Muscle layer of colon (tissue), 2 donors: ENCODE measurements around the gene NUDT16L1.

Experiments
- H3K27ac ChIP-seq: one replicate; pipeline ENCODE4 v1.7.0; 2013; ENCODE audit warnings: low read depth, mild to moderate bottlenecking, low read length, moderate library complexity
- H3K27me3 ChIP-seq, 2 donors: one replicate each; pipeline ENCODE4 v1.7.0; 2013; ENCODE audit warnings: low read length in 2 of 2, mild to moderate bottlenecking in 2 of 2; ENCODE audit not compliant: insufficient read depth in 2 of 2, control insufficient read depth in 1 of 2
- H3K36me3 ChIP-seq: one replicate; pipeline ENCODE4 v1.7.0; 2013; ENCODE audit warnings: mild to moderate bottlenecking, low read length; ENCODE audit not compliant: insufficient read depth
- H3K4me1 ChIP-seq: one replicate; pipeline ENCODE4 v1.7.0; 2013; ENCODE audit warnings: mild to moderate bottlenecking, low read length; ENCODE audit not compliant: insufficient read depth
- H3K4me3 ChIP-seq, 2 donors: one replicate each; pipeline ENCODE4 v1.7.0; 2013; ENCODE audit warnings: low read length in 2 of 2, low read depth in 1 of 2, mild to moderate bottlenecking in 1 of 2, moderate library complexity in 1 of 2
- H3K9ac ChIP-seq: one replicate; pipeline ENCODE4 v1.7.0; 2013; ENCODE audit warnings: low read length
- H3K9me3 ChIP-seq: one replicate; pipeline ENCODE4 v1.7.0; 2013; ENCODE audit warnings: mild to moderate bottlenecking, low read length
- donor health status: abdominal sarcoma.
- donor health status: Adenocarcinoma of cecum.

Gene NUDT16L1

GRCh38 chr16:4655801-4656200, 37.6 kb upstream of the NUDT16L1 start:
- H3K4me3 ChIP-seq, result no peak overlapping the region
- H3K27ac ChIP-seq, result no peak overlapping the region
- no peaks in the 10 kb centered on the region for H3K27me3 ChIP-seq
- no peaks in the 10 kb centered on the region for H3K4me1 ChIP-seq
- H3K36me3 ChIP-seq, result peaks cover 55% of the 10 kb centered on the region
- H3K9me3 ChIP-seq, result no peaks in the 10 kb centered on the region
- no peak overlapping the region for H3K9ac ChIP-seq

GRCh38 chr16:4656221-4656620, 37.1 kb upstream of the NUDT16L1 start:
- Histone ChIP-seq H3K36me3 (peaks cover 50% of the 10 kb centered on the region), H3K27me3 (no peaks in the 10 kb centered on the region), H3K4me1 (no peaks in the 10 kb centered on the region), H3K27ac (no peak overlapping the region), H3K9me3 (no peaks in the 10 kb centered on the region), H3K9ac (no peak overlapping the region), H3K4me3 (no peak overlapping the region)

DNA sequence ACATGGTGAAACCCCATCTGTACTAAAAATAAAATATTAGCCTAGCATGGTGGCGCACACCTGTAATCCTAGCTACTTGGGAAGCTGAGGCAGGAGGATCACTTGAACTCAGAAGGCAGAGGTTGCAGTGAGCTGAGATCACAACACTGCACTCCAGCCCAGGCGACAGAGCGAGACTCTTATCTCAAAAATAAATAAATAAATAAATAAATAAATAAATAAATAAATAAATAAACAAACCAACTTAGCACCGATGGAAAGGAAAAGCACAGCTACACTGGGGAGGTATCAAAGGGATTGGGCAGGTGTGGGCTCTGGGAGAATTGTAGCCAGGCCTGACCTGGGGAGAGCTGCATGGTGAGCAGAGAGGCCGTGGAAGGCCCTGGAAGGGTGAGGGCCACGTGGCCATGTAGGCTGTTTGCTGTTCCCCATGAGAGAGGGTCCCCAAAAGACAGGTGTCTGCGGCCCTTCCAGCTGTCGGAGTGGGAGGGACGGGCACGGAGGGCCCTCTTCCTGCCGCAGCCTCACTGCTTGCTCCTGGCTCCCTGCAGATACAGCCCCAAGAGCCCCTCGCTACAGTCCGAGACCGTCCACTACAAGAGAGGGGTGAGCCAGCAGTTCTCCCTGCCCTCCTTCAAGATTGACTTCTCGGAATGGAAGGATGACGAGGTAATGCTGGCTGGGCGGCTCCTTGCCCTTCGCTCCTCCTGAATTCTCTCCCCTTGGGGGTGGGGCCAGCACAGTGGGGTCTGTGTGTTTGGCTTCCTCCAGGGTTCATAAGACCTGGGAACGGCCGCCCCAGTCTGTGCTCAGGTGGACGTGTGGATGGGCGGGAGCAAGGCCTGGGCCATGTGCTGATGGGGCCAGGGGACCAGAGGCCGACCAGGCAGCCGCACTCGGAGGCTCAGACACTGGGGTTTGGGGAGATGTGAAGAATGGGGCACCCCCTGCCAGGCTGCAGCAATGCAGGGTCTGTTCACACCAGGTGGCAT, 36.4 kb upstream of the NUDT16L1 start:
- Histone ChIP-seq H3K9ac (no peak overlapping the region), H3K9me3 (no peaks in the 10 kb centered on the region), H3K4me3 (no peak overlapping the region), H3K4me1 (no peaks in the 10 kb centered on the region), H3K27ac (no peak overlapping the region), H3K27me3 (no peaks in the 10 kb centered on the region), H3K36me3 (peaks cover 44% of the 10 kb centered on the region)

DNA sequence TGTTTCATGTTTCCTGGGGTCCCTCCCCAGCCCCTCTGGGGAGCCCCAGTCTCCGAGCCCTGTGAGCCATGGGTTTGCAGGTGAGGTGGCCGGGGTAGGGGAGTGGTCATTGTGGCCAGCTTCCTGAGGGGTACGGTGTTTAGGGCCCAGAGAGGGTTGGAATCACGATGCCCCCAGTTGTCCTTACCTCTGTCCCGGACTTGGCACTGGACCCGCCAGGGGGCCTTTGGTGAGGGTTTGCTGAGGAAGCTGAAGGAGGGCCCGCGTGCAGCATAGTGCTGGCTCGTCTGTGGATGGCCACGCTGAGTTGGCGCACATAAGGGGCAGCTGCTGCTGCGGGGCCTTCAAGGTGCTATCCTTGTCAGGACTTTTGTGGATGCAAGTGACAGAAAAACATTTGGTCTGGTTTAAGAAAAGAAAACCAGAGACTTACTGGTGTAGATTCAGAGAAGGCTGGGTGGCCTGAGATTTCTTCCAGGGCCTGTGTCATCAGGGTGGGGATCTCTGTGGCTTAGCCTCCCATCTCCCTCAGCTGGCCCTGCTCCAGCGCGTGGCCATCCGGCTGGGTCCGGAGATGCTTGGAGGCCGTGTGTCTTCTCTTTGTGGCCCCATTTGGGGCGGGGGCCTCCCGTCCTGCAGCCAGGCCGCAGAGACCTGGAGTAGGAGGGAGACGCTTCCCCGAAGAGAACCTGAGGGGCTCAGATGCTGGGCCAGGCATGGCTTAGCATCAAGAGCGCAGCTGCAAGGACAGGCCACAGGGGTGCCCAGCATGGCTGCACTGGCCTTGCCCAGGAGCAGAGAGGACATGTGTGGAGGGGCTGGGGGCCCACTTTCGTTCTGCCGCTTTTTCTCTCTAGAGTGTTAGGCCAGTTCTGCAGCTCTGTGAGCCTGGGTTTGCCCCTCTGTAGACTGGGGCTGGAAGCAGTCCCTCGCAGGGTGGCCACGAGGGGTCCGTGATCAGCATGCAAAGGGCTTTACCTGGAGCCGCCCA, 33.7 kb upstream of the NUDT16L1 start:
- Histone ChIP-seq H3K9me3 (no peaks in the 10 kb centered on the region), H3K4me1 (no peaks in the 10 kb centered on the region), H3K4me3 (no peak overlapping the region), H3K27ac (peak overlapping the region; percentile 44), H3K27me3 (no peaks in the 10 kb centered on the region), H3K36me3 (peaks cover 33% of the 10 kb centered on the region), H3K9ac (no peak overlapping the region)

- Histone ChIP-seq H3K9ac (no peak overlapping the region), H3K27ac (no peak overlapping the region), H3K9me3 (no peaks in the 10 kb centered on the region), H3K27me3 (no peaks in the 10 kb centered on the region), H3K4me1 (no peaks in the 10 kb centered on the region), H3K4me3 (no peak overlapping the region), H3K36me3 (peaks cover 29% of the 10 kb centered on the region)
Observed at GRCh38 chr16:4660454-4661007, 32.8 kb upstream of the NUDT16L1 start.

DNA sequence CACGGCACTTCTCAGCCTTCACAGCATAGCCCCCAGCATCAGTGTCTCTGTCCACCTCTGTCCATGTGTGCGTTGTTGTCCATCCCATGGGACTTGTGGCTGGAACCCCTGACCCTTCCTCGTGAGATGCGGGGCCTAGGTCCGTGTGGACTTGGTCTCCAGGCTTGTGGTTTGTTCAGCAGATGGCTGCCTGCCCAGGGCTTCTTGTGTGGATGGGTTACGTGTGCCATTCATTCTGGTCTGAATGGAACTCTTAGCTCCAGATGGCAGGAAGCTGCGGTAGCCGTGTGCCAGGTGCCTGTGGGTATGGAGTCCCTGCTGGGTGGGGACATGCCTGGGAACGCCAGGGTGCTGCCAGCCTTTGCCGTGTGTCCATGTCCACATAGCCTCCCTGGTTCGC, 31.7 kb upstream of the NUDT16L1 start:
- no peak overlapping the region for H3K9ac ChIP-seq
- no peaks in the 10 kb centered on the region for H3K4me1 ChIP-seq

GRCh38 chr16:4663465-4663776, 29.9 kb upstream of the NUDT16L1 start:
- Histone ChIP-seq H3K27me3 (no peaks in the 10 kb centered on the region), H3K4me1 (no peaks in the 10 kb centered on the region), H3K9me3 (no peaks in the 10 kb centered on the region), H3K4me3 (no peak overlapping the region), H3K27ac (no peak overlapping the region), H3K36me3 (peaks cover 33% of the 10 kb centered on the region), H3K9ac (no peak overlapping the region)

More for the DNA sequence above, 31.7 kb upstream of the NUDT16L1 start:
- H3K27me3 ChIP-seq, result no peaks in the 10 kb centered on the region
- H3K27ac ChIP-seq, result no peak overlapping the region
- no peaks in the 10 kb centered on the region for H3K9me3 ChIP-seq
- H3K4me3 ChIP-seq, result no peak overlapping the region
- peaks cover 24% of the 10 kb centered on the region for H3K36me3 ChIP-seq

- H3K27me3 ChIP-seq, result no peaks in the 10 kb centered on the region
- H3K4me3 ChIP-seq, result no peak overlapping the region
- no peak overlapping the region for H3K9ac ChIP-seq
- no peaks in the 10 kb centered on the region for H3K4me1 ChIP-seq
- no peak overlapping the region for H3K27ac ChIP-seq
- H3K9me3 ChIP-seq, result no peaks in the 10 kb centered on the region
- peaks cover 38% of the 10 kb centered on the region for H3K36me3 ChIP-seq
Observed at GRCh38 chr16:4663777-4664465, 29.4 kb upstream of the NUDT16L1 start.

DNA sequence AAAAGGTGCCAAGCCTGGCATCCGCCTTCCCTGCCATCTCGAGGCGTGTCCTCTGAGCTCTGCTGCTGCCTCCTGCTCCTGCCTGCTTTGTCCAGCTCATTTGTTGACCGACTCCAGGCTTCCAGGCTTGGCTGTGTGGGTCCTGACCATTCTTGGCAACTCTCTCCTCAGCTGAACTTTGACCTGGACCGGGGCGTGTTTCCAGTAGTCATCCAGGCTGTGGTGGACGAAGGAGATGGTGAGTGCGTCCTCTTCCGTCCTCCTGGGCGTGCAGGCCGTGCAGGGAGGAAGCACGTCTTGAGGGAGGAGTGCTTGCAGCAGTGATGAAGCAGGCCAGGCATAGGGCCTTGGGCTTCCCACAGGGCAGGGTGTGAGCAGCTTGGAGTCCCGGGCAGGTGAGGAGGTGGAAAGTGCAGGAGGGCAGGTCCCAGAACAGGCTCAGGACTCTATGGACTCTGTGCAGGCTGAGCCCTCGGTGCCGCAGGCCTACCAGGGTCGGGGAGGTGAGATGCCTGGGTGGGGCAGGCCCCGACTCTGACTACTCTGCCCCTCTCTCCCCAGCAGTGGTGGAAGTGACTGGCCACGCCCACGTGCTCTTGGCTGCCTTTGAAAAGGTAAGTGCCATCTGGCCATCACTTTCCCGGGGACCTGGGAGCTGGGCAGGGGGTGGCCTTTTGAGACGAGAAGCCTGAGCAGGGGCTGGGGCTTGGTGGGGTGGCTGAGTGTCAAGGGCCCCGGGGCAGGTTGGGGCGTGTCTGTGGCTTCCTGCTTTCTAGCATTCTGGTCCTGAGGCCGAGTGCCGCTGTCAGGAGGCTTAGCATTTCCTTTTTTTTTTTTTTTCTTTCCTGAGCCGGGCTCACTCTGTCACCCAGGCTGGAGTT, 28.6 kb upstream of the NUDT16L1 start:
- Histone ChIP-seq H3K4me1 (no peaks in the 10 kb centered on the region), H3K9me3 (no peaks in the 10 kb centered on the region), H3K9ac (no peak overlapping the region), H3K36me3 (peaks cover 44% of the 10 kb centered on the region), H3K4me3 (no peak overlapping the region), H3K27me3 (no peaks in the 10 kb centered on the region), H3K27ac (no peak overlapping the region)

GRCh38 chr16:4666537-4667202, 26.7 kb upstream of the NUDT16L1 start:
- H3K4me3 ChIP-seq, result no peak overlapping the region
- H3K4me1 ChIP-seq, result no peaks in the 10 kb centered on the region
- H3K9ac ChIP-seq, result no peak overlapping the region
- peaks cover 49% of the 10 kb centered on the region for H3K36me3 ChIP-seq
- no peaks in the 10 kb centered on the region for H3K9me3 ChIP-seq
- no peaks in the 10 kb centered on the region for H3K27me3 ChIP-seq
- no peak overlapping the region for H3K27ac ChIP-seq
